ENCODE measurements around the gene SIGLEC5.

Gene SIGLEC5

DNA sequence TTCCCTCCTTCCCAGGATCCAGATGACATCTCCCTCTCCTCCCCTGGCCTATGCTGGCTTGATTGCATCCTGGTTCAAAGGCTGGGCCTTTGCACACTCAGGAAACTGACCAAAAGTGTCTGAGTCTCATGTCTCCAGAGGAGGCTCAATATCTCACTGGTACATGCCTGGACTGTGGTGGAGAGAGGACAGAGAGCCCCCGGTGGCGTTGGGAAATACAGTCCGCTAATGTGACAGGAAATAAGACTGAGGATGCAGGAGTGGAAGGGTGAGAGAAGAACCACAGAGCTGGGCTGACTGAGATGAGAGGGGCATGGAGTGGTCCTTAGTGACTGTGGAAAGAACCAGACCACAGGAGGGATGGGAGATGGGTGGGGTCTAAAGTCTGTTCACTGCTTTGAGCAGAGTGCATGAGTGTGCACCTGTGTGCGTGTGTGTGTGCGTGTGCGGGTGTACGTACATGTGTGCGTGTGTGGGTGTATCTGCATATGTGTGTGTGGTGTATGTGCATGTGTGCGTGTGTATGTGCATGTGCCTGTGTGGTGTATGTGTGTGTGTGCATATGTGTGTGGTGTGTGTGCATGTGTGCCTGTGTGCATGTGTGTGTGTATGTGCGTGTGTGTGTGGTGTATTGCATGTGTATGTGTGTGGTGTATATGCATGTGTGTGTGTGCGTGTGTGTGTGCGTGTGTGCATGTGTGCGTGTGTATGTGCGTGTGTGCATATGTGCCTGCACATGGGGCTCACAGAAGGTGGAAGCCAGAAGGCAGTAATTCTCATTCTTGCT lies 1.9 kb downstream of the SIGLEC5 start:
- DNase-seq (ENCODE audit: low read depth), result no peak

DNA sequence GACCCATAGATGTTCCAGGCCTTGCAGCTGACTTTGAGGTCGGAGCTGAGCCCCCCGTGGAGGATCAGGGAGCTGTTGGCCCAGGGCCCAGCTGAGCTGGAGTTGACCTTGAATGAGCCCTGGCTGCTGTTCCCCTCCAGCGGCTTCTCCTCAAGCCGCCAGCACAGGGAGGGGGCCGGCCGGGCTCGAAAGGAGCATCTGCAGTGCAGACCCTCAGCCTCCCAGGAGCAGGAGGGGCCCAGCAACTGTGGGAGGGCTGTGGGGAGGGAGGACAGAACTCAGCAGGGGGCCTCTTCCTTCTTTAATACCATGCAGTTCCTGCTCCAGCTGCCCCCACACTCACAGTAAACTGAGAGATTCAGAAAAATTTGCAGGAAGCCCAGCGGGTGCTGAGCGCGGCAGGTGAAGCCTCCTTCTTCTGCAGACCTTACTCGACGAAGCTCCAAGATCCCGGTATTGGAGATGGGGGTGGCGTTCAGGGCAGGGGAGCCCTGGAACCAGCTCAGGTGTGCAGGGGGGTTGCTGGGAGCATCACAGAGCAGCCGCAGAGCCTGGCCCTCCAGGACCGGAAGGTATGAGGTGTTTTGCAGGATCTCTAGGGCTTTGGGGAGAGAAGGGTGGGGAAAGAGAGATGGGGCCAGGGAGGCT lies 2.6 kb downstream of the SIGLEC5 start:
- no peak for DNase-seq (ENCODE audit: low read depth)

- DNase-seq (ENCODE audit: low read depth), result no peak
These were observed 3.5 kb downstream of the SIGLEC5 start for GRCh38 chr19:51626675-51627074.

- DNase-seq (ENCODE audit: low read depth), result no peak
These were observed 9.0 kb downstream of the SIGLEC5 start for GRCh38 chr19:51621178-51621577.

DNA sequence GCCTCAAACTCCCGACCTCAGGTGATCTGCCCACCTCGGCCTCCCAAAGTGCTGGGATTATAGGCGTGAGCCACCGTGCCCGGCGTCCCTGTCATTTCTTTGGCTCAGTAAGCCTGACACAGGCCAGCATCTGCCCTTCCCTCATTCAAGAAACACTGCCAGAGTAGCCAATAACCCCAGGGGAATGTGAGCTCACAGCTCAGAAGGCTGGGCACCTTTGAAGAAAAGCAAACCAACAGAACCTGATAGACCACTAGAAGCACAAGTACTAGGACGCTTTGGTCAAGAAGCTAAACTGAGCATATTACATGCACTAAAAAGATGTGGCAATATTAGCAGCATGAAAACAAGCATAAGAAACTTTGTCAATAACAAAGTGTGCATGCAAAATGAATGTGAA lies 14.2 kb downstream of the SIGLEC5 start:
- DNase-seq (ENCODE audit: low read depth), result no peak

DNA sequence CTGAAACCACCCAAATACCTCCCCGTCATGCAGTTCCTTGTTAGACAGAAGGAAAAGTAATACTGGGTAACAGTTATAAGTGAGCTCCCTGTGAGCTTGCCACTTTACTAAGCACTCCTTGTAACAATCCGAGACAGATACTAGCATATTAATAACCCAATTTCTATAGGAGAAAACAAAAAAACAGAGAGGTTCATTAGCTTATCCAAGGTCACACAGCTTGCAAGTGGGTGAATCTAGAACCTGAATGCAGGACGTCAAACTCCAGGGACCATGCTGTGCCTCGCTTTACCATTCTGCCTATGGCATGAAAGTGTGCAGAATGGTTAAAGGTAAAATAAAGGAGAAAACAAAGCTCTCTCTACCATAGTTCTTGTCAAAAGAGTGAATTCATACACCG lies 15.4 kb downstream of the SIGLEC5 start:
- no peak for DNase-seq (ENCODE audit: low read depth)

- DNase-seq (ENCODE audit: low read depth), result no peak
These were observed 19.6 kb downstream of the SIGLEC5 start for GRCh38 chr19:51610576-51610975.

DNA sequence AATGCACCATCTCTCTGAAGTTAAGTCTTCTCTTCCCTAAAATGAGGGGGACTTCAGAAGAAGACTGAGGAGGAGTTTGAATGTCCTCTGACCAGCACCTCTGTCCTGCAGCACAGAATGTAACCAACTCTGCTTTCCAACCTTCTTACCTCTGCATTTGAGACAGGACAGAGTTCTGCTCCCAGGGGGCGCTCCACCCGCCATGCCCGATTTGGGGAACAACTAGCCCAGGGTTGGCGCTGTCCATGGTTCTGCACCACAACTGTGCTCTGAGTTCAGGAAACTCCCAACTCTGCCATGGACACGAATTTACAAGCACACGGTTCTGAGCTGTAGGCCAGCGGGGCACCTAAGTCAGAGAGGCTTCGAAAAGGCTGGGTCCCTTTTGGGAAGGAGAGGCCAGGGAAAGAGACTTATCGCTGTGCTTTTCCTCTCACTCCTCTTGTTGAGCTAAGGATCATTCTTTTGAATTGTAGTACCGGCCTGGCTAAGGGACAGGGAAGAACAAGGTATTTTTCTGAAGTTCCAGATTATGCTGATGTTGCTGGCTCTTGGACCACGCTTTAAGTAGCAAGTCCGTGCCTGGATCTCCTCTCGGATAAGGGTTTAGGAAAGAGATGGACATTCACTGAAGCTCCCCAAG lies 22.2 kb downstream of the SIGLEC5 start:
- peak; percentile 28 for DNase-seq (ENCODE audit: low read depth)

DNA sequence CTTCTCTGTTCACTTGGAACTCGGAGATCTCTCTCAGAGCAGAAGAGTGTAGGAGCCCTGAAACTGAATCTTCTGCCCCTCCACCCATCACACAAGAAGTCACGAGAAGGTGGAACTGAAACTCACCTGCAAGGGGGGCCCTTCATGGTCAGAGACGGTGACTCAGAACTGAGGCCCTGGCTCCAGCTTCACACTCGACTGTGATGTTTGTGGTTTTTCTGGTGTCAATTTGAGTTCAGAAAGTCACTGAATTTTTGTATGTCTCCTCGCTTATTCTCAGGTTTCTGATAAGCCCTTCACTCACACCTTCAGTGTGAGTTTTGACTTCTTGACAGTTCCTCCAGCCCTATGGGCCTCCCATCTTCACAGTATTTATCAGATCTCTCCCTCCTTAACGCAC lies 23.1 kb downstream of the SIGLEC5 start:
- DNase-seq (ENCODE audit: low read depth), result no peak

DNA sequence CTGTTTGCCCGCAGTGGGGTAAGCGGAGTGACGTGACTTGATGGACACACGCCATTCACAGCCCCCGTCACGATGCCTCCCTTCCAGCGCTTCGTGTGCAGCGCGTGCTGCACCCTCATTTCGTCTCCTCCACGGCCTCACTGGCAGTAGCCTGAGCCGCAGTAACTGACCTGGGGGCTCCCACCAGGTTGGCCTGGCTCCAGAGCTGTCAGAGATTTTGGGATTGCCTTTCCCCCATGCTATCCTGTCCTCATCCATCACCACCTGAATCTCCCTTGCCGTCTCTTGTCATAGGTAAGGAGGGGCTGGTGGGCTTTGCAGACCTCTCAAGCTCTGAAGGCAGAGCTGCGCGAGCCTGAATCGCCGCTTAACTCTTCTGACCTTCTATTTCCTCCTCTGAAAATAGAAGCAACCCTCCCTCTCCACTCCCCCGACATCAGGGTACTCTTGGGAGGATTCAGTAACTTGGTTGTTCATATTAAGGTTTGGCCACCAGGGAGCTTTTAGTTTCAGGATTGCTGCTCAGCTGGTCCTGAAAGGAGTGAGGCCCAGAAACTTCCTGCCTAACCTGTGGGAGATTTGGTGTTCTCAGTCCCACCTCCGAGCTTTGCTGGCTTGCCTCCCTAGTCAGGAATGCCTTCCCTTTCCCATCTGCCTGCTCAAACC lies 27.9 kb downstream of the SIGLEC5 start:
- DNase-seq (ENCODE audit: low read depth), result no peak

DNA sequence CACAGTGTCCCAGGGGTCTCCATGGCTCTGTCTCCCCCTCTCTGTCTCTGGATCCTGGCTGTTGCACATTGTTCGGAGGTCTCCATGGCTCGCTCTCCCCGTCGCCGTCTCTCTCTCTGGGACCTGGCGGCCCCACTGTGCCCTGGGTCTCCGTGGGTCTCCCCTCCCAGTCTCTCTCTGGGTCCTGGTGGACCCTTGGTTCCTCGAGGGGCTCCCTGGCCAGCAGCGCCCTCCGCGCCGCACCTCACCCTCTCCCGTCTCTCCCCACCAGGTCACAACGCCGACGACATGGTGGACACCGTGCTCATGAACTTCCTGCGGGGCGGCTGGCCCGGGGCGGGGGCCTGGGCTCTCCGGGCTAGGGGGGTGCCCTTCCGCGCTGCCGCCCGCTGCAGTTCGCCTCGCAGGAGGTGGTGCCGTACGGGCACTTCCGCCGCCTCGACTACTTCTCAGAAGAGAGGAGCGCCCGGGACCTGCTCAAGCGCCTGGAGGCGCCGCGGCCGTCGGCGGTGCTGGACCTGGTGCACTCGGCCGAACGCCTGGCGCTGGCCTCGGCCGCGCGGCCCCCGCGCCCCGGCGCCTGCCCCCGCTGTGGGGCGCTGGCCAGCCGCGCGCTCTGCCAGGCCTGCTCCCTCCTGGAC lies 29.1 kb downstream of the SIGLEC5 start:
- DNase-seq (ENCODE audit: low read depth), result no peak

DNA sequence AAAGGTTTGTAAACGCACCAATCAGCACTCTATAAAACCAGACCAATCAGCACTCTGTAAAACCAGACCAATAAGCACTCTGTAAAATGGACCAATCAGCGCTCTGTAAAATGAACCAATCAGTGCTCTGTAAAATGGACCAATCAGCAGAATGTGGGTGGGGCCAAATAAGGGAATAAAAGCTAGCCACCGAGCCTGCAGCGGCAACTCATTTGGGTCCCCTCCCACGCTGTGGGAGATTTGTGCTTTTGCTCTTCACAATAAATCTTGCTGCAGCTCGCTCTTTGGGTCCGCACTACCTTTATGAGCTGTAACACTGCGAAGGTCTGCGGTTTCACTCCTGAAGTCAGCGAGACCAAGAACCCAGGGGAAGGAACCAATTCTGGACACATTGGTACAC lies 31.1 kb downstream of the SIGLEC5 start:
- DNase-seq (ENCODE audit: low read depth), result no peak

- peak; percentile 3 for DNase-seq (ENCODE audit: low read depth)
These were observed 31.9 kb downstream of the SIGLEC5 start for GRCh38 chr19:51598159-51598915.

GRCh38 chr19:51595190-51596175 lies 34.7 kb downstream of the SIGLEC5 start:
- DNase-seq (ENCODE audit: low read depth), result no peak

GRCh38 chr19:51594774-51595109 lies 35.5 kb downstream of the SIGLEC5 start:
- no peak for DNase-seq (ENCODE audit: low read depth)

DNA sequence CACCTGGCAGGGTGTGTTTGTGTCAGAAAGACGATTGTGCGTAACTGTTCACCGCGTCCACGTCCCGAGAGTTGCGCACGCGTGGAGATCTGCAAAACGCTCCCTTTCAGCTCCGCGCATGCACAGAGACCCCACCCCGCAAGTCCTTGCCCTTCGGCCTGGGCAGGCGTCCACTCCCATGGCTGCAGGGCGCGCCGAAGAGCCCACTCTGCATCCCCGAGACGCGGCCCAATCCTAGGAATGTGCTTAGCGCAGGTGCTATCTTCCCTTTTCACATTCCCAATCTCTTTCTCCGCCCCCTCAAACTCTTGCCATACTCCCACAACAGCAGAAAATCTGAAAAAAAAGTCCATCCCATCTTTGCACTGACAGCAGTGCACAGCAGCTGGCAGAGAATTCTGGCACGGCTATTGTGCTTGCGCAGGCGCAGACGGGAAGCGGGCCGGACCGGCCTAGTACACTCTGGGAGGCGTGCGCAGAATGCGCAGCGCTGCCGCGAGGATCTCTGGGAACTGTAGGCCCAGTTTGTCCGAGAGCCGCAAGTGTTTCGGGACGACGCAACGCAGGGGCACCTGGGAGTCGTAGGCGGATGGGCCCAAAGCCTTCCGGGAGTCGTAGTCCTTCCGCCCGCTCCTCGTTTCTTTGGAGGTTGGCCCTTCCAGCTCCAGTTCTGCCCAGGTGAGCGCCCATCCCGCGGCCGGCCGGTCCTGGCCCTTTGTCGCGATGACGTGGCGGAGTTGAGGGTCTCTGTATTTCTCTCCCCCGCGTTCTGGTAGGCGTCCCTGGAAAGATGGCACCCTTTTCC lies 36.0 kb downstream of the SIGLEC5 start:
- peak; percentile 97 for DNase-seq (ENCODE audit: low read depth)

- DNase-seq (ENCODE audit: low read depth), result no peak
These were observed 36.9 kb downstream of the SIGLEC5 start for GRCh38 chr19:51593138-51593890.

DNA sequence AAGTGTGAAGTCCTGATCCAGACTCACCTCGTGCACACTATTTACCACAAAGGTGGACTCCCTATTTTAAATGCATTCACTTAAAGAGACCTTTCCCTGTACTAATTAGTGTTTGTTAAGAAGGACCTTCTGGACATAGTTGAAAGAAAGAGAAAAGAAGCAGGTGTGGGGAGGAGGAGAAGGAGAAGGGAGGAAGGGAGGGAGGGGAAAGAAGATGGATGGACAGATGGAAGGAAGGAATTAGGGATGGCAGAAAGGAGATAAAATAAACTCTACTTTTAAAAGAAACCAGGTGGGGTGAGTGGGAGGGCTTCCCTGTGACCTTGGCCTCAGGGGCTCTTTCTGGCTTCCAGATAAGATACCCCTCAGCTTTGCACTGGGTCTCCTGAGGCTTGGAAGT lies 37.7 kb downstream of the SIGLEC5 start:
- DNase-seq (ENCODE audit: low read depth), result no peak

- no peak for DNase-seq (ENCODE audit: low read depth)
These were observed 39.8 kb downstream of the SIGLEC5 start for GRCh38 chr19:51590441-51590840.

Measured in fibroblast of gingiva (primary cell).